GM12878 (cell line): ENCODE measurements around the gene NLRP5. TPM values are rescaled to one million over a fixed set of nuclear protein-coding genes. Genes with fewer than 3 reads are reported as not detected.

Experiments
- ATAC-seq: fragments of 200-7000 bp; cut with Tn5 transposase; 3 replicates; pipeline ENCODE4 v1.9.1; 2020; ENCODE audit warnings: mild to moderate bottlenecking, moderate library complexity
- BruUV-seq: library from RNA; stranded (reverse); fragments of 400-500 nt; replicated peaks from 2 replicates; lab custom pipeline; 2021; lab: Mats Ljungman, UMichigan
- CTCF ChIA-PET: fragments of 300-600 bp; sonication (Branson Sonifier 250); formaldehyde crosslinking; extraction: SDS; loops from one replicate; lab custom pipeline; 2021; ENCODE audit warnings: inconsistent platforms; lab: Yijun Ruan, JAX
- POLR2A ChIA-PET: fragments of 350-600 bp; formaldehyde crosslinking; extraction: SDS; loops from one replicate; lab custom pipeline; 2021; ENCODE audit warnings: inconsistent platforms; lab: Charles Lee
- RAD21 ChIA-PET: fragments of 300-600 bp; sonication (Branson Sonifier 250); formaldehyde crosslinking; loops from one replicate; lab custom pipeline; 2023; ENCODE audit warnings: antibody characterized with exemption; ENCODE audit not compliant: unreplicated experiment; lab: Charles Lee
- SMC1A ChIA-PET: fragments of 300-600 bp; sonication (Branson Sonifier 250); formaldehyde crosslinking; loops from one replicate; lab custom pipeline; 2023; ENCODE audit not compliant: unreplicated experiment, uncharacterized antibody; lab: Charles Lee
- DNase-seq: peaks from one replicate; pipeline ENCODE4 v3.0.0-alpha.2; 2011; ENCODE audit warnings: low read depth, low spot score
- FAIRE-seq: peaks from 3 replicates; lab custom pipeline; 2011; peaks lifted over from hg19 to GRCh38; lab: Jason Lieb, UNC
- H2AFZ ChIP-seq: 2 replicates; pipeline ENCODE4 v1.6.0; 2011; ENCODE audit warnings: low read depth, low read length, control low read depth; ENCODE audit not compliant: control insufficient read depth
- H3K27ac ChIP-seq: 2 replicates; pipeline ENCODE4 v1.5.1; 2011; ENCODE audit warnings: control low read depth; ENCODE audit not compliant: control insufficient read depth, insufficient read depth
- H3K27me3 ChIP-seq, 2 experiments: replicated peaks in 1 of 2; 2 replicates each; pipeline versions ENCODE4 v1.6.0 to v1.6.1; 2011; ENCODE audit warnings: low read length in 1 of 2; ENCODE audit not compliant: control insufficient read depth in 2 of 2, insufficient read depth in 2 of 2
- H3K36me3 ChIP-seq, 2 experiments: 2 replicates each; pipeline ENCODE4 v1.5.1; 2011; ENCODE audit warnings: low read length in 1 of 2; ENCODE audit not compliant: control insufficient read depth in 2 of 2, insufficient read depth in 2 of 2
- H3K4me1 ChIP-seq: 2 replicates; pipeline ENCODE4 v1.6.1; 2011; ENCODE audit warnings: mild to moderate bottlenecking, low read length, moderate library complexity, mixed read lengths; ENCODE audit not compliant: control insufficient read depth, insufficient read depth
- H3K4me2 ChIP-seq: 2 replicates; pipeline ENCODE4 v1.6.0; 2011; ENCODE audit warnings: control low read depth; ENCODE audit not compliant: control insufficient read depth, insufficient read depth
- H3K4me3 ChIP-seq: fragments of 200-600 bp; sonication (generic); 2 replicates; pipeline ENCODE4 v1.5.1; 2016
- H3K79me2 ChIP-seq: 2 replicates; pipeline ENCODE4 v1.6.0; 2011; ENCODE audit warnings: low read length; ENCODE audit not compliant: control insufficient read depth, insufficient read depth
- H3K9ac ChIP-seq: 2 replicates; pipeline ENCODE4 v1.8.0; 2011; ENCODE audit warnings: low read length, control low read depth, mixed read lengths; ENCODE audit not compliant: control insufficient read depth, insufficient read depth
- H3K9me3 ChIP-seq: replicated peaks from 3 replicates; pipeline ENCODE4 v1.5.1; 2011; ENCODE audit warnings: mild to moderate bottlenecking, low read length; ENCODE audit not compliant: control insufficient read depth, insufficient read depth
- H4K20me1 ChIP-seq: 2 replicates; pipeline ENCODE4 v1.6.0; 2011; ENCODE audit not compliant: control insufficient read depth, insufficient read depth
- POLR2A ChIP-seq: IDR thresholded peaks from 2 replicates; pipeline ENCODE4 v1.6.1; 2011; ENCODE audit warnings: low read depth, mild to moderate bottlenecking, low read length
- POLR2AphosphoS2 ChIP-seq: IDR thresholded peaks from 2 replicates; pipeline ENCODE4 v1.6.1; 2011; ENCODE audit warnings: low read depth, mild to moderate bottlenecking, low read length, improper control_type of control experiment, moderate library complexity
- POLR2AphosphoS5 ChIP-seq: IDR thresholded peaks from 2 replicates; pipeline ENCODE4 v1.6.1; 2011; ENCODE audit warnings: mild to moderate bottlenecking, low read length, inconsistent platforms
- PRDM15 ChIP-seq: fragments of 450-650 bp; formaldehyde crosslinking; IDR thresholded peaks from 2 replicates; pipeline ENCODE4 v1.4.0; 2020; ENCODE audit warnings: mild to moderate bottlenecking, moderate library complexity
- SUPT20H ChIP-seq: IDR thresholded peaks from 2 replicates; pipeline ENCODE4 v1.6.1; 2011; ENCODE audit warnings: low read depth, mild to moderate bottlenecking, low read length, moderate library complexity, borderline replicate concordance; ENCODE audit not compliant: control insufficient read depth
- ZNF592 ChIP-seq: fragments of 450-650 bp; IDR thresholded peaks from 2 replicates; pipeline ENCODE4 v1.6.1; 2017; ENCODE audit warnings: mild to moderate bottlenecking, moderate library complexity
- WGBS: methylation state at CpG from one replicate; pipeline ENCODE4 v1.1.6; 2016; ENCODE audit warnings: low lambda C conversion rate; ENCODE audit not compliant: insufficient replicate concordance, insufficient coverage; ENCODE audit errors: missing lambda C conversion rate; 5-methylcytosine and 5-hydroxymethylcytosine counted together
- in situ Hi-C: fragments of 300-500 bp; cut with MboI; formaldehyde crosslinking; loops from 9 replicates; pipeline ENCODE4 v1.14.3; 2018; ENCODE audit warnings: mixed read lengths
- intact Hi-C: fragments of 100-400 bp; cut with micrococcal nuclease; formaldehyde crosslinking; loops from one replicate; pipeline ENCODE4 v1.14.2; 2022; ENCODE audit not compliant: unreplicated experiment
- polyA plus RNA-seq, 11 experiments: library from polyadenylated mRNA; depleted of rRNA in 4 of 11; unstranded in 6 of 11; stranded (reverse) in 5 of 11; fragments of >200 nt; fragmentation: Nextera tagmentation in 4 of 11; fragmentation: Illumina TruSeq in 1 of 11; extraction: Ambion mirVana in 4 of 11; extraction: Trizol in 1 of 11; gene quantifications; 1 replicate in 1 of 11; 2 replicates in 10 of 11; pipeline versions ENCODE4 v1.2.1 to v1.2.3, GENCODE V29; 2011 to 2016; ENCODE audit warnings: inconsistent platforms in 2 of 11, missing spikeins in 2 of 11, low read depth in 1 of 11
- total RNA-seq, 4 experiments: library from RNA; depleted of rRNA in 3 of 4; stranded (reverse); fragments of >200 nt in 3 of 4; fragmentation: Illumina TruSeq in 1 of 4; extraction: Trizol in 1 of 4; gene quantifications; 2 replicates each; pipeline versions ENCODE4 v1.2.1 to v1.2.3, GENCODE V29; 2013 to 2021

The NLRP5 gene
- total and polyA plus RNA-seq, 10 of the 15 experiments (the other 5 are each of a cell fraction or from before 2014, with no cell fraction given): 0.01 TPM; not detected in 9

- no peaks in the 10 kb centered on the region for H3K79me2 ChIP-seq
- H3K27ac ChIP-seq: no peak overlapping the region
- no peak for FAIRE-seq
- peaks cover 5% of the 10 kb centered on the region; the same call in 1 of the 2 replicates for H3K4me1 ChIP-seq
- ChIA-PET RAD21 (no interaction called here), SMC1A (interaction anchor here (0.9 kb wide), 1 partner anchor 57 kb away, joined by 3 read pairs; no protein-coding TSS in a partner anchor), CTCF (no interaction called here), POLR2A (no interaction called here)
- no peak overlapping the region for H3K4me2 ChIP-seq
- DNase-seq: no peak
- in situ Hi-C loops (loop anchor here (5.0 kb wide), 1 partner anchor 232 kb away; no protein-coding TSS in a partner anchor), intact Hi-C loops (no loop called here)
- WGBS: 89% methylated on average over 18 of the region's 18 CpGs
- H3K27me3 ChIP-seq: no peaks in the 10 kb centered on the region
- no peak overlapping the region for H3K9ac ChIP-seq
- H3K4me3 ChIP-seq: no peak overlapping the region
- ATAC-seq: no peak
- TF ChIP-seq PRDM15 (CRISPR knock-in tag): no peak
- TF ChIP-seq SUPT20H: no peak
- TF ChIP-seq POLR2AphosphoS2: no peak
- no peak for TF ChIP-seq ZNF592
- TF ChIP-seq POLR2A: peak; percentile 57
- TF ChIP-seq POLR2AphosphoS5: 0 out of 2 replicates have a peak, but pooled peaks have one; percentile 40
- no peak overlapping the region for H2AFZ ChIP-seq
- no peaks in the 10 kb centered on the region for H4K20me1 ChIP-seq
- no TSS peak for BruUV-seq
- peaks cover 0 to 12% of the 10 kb centered on the region in 2 experiments; a peak in 3 of 4 replicates for H3K36me3 ChIP-seq
- no peaks in the 10 kb centered on the region for H3K9me3 ChIP-seq
Observed at GRCh38 chr19:56084835-56085536, 98.4 kb downstream of the NLRP5 start.
